ENCODE results near the gene TSC22D1.

Gene TSC22D1

DNA sequence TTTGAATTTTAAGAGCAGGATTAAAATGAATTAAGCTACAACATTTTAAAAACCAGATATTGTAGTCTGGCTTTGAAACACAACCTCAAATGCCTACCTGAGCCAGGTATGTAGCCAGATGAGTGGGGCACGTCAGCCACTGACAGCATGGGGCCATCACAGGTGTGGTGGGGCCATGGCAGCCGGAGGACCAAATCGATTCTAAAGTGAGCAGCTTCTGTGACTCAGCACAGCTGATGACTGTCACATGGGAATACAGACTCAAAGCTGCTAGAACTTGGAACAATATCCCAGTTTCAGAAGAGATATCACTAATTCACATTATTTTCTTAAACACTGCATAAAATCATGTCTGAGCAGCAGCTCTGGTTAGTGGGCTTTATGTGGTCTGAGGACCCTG lies 149.7 kb downstream of the TSC22D1 start:
- no peak for TF ChIP-seq POLR2AphosphoS5 (IDR thresholded peaks at IDR 0.05; ENCODE audit: low read depth, low read length)
- TF ChIP-seq, protein P1, sequence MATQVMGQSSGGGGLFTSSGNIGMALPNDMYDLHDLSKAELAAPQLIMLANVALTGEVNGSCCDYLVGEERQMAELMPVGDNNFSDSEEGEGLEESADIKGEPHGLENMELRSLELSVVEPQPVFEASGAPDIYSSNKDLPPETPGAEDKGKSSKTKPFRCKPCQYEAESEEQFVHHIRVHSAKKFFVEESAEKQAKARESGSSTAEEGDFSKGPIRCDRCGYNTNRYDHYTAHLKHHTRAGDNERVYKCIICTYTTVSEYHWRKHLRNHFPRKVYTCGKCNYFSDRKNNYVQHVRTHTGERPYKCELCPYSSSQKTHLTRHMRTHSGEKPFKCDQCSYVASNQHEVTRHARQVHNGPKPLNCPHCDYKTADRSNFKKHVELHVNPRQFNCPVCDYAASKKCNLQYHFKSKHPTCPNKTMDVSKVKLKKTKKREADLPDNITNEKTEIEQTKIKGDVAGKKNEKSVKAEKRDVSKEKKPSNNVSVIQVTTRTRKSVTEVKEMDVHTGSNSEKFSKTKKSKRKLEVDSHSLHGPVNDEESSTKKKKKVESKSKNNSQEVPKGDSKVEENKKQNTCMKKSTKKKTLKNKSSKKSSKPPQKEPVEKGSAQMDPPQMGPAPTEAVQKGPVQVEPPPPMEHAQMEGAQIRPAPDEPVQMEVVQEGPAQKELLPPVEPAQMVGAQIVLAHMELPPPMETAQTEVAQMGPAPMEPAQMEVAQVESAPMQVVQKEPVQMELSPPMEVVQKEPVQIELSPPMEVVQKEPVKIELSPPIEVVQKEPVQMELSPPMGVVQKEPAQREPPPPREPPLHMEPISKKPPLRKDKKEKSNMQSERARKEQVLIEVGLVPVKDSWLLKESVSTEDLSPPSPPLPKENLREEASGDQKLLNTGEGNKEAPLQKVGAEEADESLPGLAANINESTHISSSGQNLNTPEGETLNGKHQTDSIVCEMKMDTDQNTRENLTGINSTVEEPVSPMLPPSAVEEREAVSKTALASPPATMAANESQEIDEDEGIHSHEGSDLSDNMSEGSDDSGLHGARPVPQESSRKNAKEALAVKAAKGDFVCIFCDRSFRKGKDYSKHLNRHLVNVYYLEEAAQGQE (IDR thresholded peaks at IDR 0.05; ENCODE audit: insufficient read depth in 1 of 2, low read depth in 2 of 2, low read length in 2 of 2): no peak
- no peak for TF ChIP-seq TAF1 (IDR thresholded peaks at IDR 0.05; ENCODE audit: borderline replicate concordance, insufficient read depth, low read length)
- no peak for TF ChIP-seq FOXP2 (optimal IDR thresholded peaks at IDR 0.05; ENCODE audit: borderline replicate concordance, extremely low read depth, extremely low read length, insufficient read depth)
- no peak for TF ChIP-seq SIN3A (IDR thresholded peaks at IDR 0.05; ENCODE audit: borderline replicate concordance, insufficient read depth, low read length)

DNA sequence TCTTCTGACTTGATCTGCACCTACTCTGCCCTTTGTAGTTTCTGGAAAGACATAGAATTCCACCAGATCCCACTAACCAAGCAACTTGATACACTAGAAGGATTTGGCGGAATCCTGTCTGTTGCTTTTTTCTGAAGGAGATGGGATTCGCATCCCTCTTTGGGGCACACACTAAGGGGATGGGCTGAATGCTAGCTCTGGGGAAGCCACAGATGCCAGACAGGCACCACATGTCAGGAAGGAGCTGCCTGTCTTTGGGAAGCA lies 150.4 kb downstream of the TSC22D1 start:
- TF ChIP-seq, protein P1 (IDR thresholded peaks at IDR 0.05; ENCODE audit: insufficient read depth in 1 of 2, low read depth in 2 of 2, low read length in 2 of 2): no peak
- TF ChIP-seq POLR2AphosphoS5 (IDR thresholded peaks at IDR 0.05; ENCODE audit: low read depth, low read length) (no peak), SIN3A (IDR thresholded peaks at IDR 0.05; ENCODE audit: borderline replicate concordance, insufficient read depth, low read length) (no peak), TAF1 (IDR thresholded peaks at IDR 0.05; ENCODE audit: borderline replicate concordance, insufficient read depth, low read length) (no peak), FOXP2 (optimal IDR thresholded peaks at IDR 0.05; ENCODE audit: borderline replicate concordance, extremely low read depth, extremely low read length, insufficient read depth) (no peak)

DNA sequence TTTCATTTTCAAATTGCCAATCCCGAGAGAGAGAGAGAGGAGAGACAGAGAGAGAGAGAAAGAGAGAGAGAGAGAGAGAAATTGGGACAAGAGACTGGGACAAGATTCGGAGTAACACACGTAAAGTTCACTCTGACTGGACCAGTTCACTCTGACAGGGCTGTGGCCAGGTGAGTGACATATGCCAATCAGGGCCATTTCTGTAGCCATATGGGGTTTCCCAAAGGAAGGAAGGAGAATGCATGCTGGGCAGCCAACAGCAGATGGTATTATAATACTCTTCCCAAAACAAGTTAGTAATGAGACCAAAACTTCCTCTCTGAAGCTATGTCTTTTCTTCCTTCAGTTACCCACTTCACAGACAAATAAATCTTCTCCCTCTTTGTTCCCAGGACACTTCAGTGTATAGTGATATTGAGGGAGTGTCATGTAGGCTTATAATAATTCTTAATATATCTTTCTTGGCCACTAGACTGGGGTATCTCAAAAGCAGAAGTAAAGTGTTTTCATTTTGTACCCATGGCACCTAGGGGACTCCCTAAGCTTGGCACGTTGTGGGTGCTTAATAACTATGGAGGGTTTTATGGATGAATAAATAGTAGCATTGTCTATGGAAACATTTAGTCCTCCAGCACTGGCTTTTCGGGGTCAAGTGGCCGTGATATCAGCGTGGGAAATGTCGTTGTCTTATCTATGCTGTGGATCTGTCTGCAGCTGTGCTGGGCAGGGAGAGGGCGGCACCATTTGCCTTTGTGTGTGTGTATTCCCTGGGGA lies 150.9 kb downstream of the TSC22D1 start:
- TF ChIP-seq TAF1 (IDR thresholded peaks at IDR 0.05; ENCODE audit: borderline replicate concordance, insufficient read depth, low read length) (no peak), SIN3A (IDR thresholded peaks at IDR 0.05; ENCODE audit: borderline replicate concordance, insufficient read depth, low read length) (no peak), FOXP2 (optimal IDR thresholded peaks at IDR 0.05; ENCODE audit: borderline replicate concordance, extremely low read depth, extremely low read length, insufficient read depth) (no peak), POLR2AphosphoS5 (IDR thresholded peaks at IDR 0.05; ENCODE audit: low read depth, low read length) (no peak)
- TF ChIP-seq, protein P1 (IDR thresholded peaks at IDR 0.05; ENCODE audit: insufficient read depth in 1 of 2, low read depth in 2 of 2, low read length in 2 of 2): no peak

DNA sequence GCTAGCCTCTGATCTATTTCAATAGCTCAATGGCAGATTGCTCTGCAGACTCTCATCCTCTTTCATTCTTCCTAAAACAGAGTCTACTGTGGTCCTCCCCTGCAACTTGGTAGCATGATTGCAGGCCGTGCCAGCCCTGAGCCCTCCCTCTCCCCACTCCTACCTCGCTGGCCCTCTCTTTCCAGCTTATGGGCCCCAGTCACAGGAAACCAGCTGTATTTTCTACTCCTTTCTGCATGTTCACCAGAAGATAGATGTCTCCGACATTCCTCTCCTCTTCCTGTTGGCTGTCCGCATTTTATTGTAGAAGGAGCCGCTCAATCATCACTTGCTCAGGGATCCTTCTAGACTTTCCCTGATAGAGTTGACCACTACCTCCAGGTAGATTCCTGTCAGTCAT lies 152.3 kb downstream of the TSC22D1 start:
- no peak for TF ChIP-seq FOXP2 (optimal IDR thresholded peaks at IDR 0.05; ENCODE audit: borderline replicate concordance, extremely low read depth, extremely low read length, insufficient read depth)

DNA sequence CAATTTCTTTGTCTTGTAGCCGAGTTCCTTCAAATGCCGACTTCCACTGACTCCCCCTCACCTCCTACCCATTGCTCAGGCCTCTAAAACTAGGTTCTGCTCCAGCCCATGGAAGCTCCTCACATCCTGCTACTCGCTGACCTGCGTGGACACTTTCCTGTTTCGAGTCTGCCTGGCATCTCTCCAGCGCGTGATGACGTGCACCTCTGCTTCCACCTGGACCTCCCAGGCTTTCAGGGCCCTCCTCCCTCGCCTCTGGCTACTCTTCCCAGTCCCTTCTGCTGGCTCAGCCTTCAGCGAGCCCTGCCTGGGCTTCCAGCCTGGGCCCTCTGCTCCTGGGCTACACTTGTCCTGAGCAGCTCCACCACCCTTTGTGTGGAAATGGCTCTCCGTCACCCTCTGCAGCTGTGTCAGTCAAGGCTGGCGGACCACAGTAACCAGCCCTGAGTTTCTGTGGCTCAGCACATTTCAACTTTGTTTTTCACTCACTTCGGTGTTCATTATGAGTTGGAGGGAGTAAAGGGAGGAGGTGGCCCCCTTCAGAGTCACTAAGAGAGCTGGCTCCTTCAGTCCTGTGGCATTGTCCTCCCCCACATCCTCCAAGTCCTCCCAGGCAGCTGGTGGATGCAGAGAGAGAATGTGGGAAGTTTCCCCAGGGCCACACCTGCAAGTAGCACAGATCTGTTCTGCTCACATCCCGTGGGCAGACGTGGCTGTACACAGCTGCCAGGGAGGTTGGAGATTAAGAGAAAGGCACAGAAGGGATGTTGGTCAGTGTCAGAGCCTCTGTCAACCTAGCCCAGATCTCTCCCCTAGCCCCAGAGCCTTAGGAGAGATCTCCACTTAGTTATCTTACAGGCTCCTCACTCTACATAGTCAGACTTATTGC lies 153.1 kb downstream of the TSC22D1 start:
- TF ChIP-seq, protein P1 (IDR thresholded peaks at IDR 0.05; ENCODE audit: insufficient read depth in 1 of 2, low read depth in 2 of 2, low read length in 2 of 2): no peak
- TF ChIP-seq TAF1 (IDR thresholded peaks at IDR 0.05; ENCODE audit: borderline replicate concordance, insufficient read depth, low read length): no peak
- no peak for TF ChIP-seq SIN3A (IDR thresholded peaks at IDR 0.05; ENCODE audit: borderline replicate concordance, insufficient read depth, low read length)
- TF ChIP-seq FOXP2 (optimal IDR thresholded peaks at IDR 0.05; ENCODE audit: borderline replicate concordance, extremely low read depth, extremely low read length, insufficient read depth): no peak
- no peak for TF ChIP-seq POLR2AphosphoS5 (IDR thresholded peaks at IDR 0.05; ENCODE audit: low read depth, low read length)

Data from PFSK-1 (cell line).